ENCODE results near the gene SFXN5. TPM values are rescaled to one million over a fixed set of nuclear protein-coding genes. Genes with fewer than 3 reads are reported as not detected.
"Not testable (repeated sequence)": the region's sequence is repeated elsewhere in the genome, so short reads cannot be mapped to it uniquely, and the experiment has no call there.

Gene SFXN5
- total RNA-seq, 1 donor from 2014 or later: 8.1 TPM

DNA sequence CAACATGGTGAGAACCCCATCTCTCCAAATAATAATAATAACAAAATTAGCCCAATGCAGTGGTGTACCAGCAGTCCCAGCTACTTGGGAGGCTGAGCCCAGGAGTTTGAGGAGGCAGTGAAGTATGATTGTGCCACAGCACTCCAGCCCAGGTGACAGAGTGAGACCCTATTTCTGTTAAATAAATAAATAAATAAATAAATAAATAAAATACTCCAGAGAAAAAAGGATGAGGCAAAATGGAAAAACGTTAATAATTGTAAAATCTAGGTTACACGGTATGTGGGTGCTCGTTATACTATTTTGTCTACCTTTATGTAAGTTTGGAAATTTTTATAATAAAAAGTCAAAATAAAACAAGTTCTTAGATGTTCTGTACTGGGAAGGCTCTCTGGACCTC, 162.8 kb downstream of the SFXN5 start:
- DNase-seq (ENCODE audit: low read depth in 2 of 2): no peak

DNA sequence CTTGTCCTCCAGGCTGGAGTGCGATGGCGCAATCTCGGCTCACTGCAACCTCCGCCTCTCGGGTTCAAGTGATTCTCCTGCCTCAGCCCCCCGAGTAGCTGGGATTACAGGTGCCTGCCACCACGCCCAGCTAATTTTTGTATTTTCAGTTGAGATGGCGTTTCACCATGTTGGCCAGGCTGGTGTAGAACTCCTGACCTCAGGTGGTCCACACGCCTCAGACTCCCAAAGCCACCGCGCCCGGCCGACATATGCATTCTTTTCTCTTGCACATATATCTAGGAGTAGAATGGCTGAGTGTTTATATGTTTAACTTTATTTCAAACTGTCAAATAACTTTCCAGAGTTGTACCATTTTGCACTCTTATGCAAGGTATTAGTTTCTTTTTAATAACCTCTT, 164.1 kb downstream of the SFXN5 start:
- DNase-seq (ENCODE audit: low read depth in 2 of 2): not testable (repeated sequence)

DNA sequence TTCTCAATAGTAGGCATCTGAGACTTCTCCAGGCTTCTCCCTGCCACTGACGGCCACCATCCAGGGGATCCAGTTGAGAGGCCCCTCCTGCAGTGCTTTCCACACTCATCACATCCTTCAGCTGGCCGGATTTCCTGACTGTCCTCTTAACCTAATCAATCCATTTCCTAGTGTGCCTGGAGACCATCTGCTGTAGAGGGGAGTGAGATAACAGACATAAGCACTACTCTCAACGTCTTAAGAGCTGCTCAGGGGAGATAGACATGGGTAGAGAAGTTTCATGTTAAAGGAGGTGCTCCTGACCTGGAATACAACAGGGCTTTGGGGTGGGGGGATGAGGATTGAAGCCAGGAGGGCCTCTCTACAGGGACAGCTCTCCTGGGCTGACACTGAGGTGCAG, 170.1 kb downstream of the SFXN5 start:
- DNase-seq (ENCODE audit: low read depth in 2 of 2): no peak

- DNase-seq (ENCODE audit: low read depth in 2 of 2): no peak
These were observed 171.2 kb downstream of the SFXN5 start for GRCh38 chr2:72900191-72900825.

- DNase-seq (ENCODE audit: low read depth in 2 of 2): no peak
These were observed 173.0 kb downstream of the SFXN5 start for GRCh38 chr2:72898585-72898906.

DNA sequence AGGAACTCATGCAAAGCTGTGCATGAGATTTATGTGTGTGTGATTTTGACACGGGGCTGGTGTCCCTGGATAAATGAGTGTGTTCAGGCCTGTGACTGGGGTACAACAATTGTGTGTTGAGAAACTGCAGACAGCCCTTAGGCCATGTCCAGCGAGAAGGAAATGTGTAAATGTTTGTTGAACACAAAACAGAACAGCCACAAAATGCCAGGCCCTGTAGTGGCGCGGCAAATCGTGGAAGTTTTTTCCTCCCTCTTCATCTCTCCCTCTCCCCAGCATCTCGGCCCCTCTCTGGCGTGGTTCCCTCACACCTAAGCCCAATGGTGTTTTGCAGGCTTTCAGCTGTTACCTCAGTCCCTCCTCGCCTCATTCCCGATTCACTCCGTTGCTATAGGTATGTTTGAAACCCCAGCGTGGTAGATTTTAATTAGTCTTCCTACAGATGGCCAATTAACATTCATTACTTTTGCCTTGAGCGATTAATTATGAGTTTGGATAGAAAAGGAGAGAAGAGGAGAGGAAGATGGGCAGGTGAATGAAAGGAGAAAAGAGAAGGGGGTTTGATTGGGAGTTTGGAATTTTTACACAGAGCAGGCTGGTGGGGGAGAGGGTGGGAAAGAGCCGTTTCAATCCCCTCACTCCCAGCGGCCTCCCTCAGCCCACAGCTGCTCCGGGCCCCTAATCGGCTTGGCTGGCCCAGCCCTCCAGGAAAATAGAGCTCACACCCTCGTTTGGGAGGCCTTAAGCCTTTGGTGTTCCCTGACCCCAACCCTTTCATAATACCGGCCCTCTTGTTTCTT, 173.5 kb downstream of the SFXN5 start:
- DNase-seq (ENCODE audit: low read depth in 2 of 2): no peak

GRCh38 chr2:72896446-72896845, 175.1 kb downstream of the SFXN5 start:
- DNase-seq (ENCODE audit: low read depth in 2 of 2): no peak

- DNase-seq (ENCODE audit: low read depth in 2 of 2): peak; percentile 48 to 50
These were observed 175.7 kb downstream of the SFXN5 start for GRCh38 chr2:72895759-72896281.

DNA sequence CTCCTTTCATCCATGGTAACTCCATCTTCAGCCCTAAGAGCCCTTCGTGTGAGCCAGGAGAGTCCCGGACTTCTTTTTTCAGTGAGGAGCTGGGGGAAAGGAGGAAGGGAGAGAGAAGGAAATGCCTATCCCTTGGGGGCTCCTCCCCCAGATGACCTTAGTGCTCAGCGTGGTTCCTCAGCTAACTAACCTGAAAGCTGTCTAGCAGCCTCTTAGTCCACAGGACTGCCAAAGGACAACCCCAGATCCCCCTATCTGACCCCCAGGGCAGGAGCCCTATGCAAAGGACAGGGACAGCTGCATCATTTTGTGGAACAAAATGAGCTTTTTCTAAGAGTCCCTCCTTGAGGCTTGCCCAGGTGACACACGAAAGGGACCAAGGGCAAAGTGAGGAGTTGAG, 176.4 kb downstream of the SFXN5 start:
- DNase-seq (ENCODE audit: low read depth in 2 of 2): no peak

DNA sequence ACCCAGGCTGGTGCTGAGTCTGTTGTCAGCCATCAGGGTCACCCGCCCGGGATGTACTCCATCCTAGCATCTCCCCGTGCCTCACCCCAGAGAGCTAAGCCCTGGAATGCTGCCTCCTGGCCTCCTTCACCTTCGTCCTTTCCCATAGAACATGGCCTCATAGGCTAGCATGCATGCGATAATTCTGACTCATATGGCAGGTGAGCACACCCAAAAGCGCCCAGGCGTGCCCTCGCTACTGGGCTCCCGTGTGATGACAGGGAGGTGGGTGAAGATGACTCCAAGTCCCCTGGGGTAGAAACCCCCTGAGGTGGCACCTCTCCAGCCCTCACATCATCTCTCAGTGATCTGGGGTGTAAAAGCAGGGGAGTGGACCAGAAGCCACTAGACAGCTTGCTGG, 177.0 kb downstream of the SFXN5 start:
- no peak for DNase-seq (ENCODE audit: low read depth in 2 of 2)

DNA sequence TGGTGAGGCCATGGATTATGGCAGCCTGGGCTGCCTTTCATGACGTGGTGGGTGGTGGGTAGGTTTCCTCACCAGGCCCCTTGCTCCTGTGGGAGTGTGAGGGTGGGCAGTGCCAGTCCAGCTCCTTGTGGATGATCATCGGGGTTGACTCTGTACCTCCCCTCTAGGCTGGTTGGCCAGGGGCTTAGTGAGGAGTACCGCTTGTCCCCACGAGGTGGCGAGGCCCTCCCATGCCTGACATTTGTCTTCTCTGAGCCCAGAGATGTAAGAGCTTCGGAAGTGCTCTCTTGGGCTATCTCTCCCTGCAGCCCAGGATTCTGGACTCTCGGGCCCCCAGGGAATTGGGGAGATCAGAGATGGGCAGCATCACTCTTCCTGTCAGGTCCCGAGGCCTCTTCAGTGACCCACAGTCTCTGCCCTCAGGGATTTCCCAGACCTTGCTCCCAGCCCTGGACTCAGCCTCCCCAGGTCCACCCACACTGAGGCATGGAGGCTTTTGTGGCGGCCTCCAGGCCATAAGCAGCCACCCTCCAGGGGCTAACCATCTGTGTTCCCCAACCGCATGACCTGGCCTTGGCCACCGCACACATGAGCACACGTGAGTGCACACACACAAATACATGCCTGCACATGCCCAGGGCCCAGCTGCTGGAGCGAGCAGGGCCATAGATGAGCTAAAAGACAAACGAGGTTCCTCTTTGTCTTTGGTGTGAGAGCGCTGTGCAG, 177.8 kb downstream of the SFXN5 start:
- DNase-seq (ENCODE audit: low read depth in 2 of 2): peak; percentile 77 to 83

- peak; percentile 80 to 83 for DNase-seq (ENCODE audit: low read depth in 2 of 2)
These were observed 178.9 kb downstream of the SFXN5 start for GRCh38 chr2:72892506-72893173.

Other genes with a start within 250 kb of the SFXN5 start
- gene EXOC6B, start 245.7 kb downstream of the SFXN5 start, total RNA-seq: 13.1 and 16.1 TPM in 2 replicates
- 37.7 and 51.6 TPM in 2 replicates for gene SPR, start 184.3 kb downstream of the SFXN5 start, total RNA-seq
- gene EMX1, start 154.2 kb downstream of the SFXN5 start, total RNA-seq: not detected in 2 replicates
- 38.4 and 62.5 TPM in 2 replicates for gene RAB11FIP5, start 41.2 kb upstream of the SFXN5 start, total RNA-seq
- gene NOTO, start 130.9 kb upstream of the SFXN5 start, total RNA-seq: not detected in 2 replicates
- gene SMYD5, start 142.5 kb upstream of the SFXN5 start, total RNA-seq: 9.4 and 11.1 TPM in 2 replicates
- gene PRADC1, start 161.5 kb upstream of the SFXN5 start, total RNA-seq: 19.2 and 24.4 TPM in 2 replicates
- gene CCT7, start 162.6 kb upstream of the SFXN5 start, total RNA-seq: 318 and 353 TPM in 2 replicates
- under 0.01 and 0.22 TPM in 2 replicates for gene FBXO41, start 212.8 kb upstream of the SFXN5 start, total RNA-seq
- gene EGR4, start 221.8 kb upstream of the SFXN5 start, total RNA-seq: under 0.01 TPM in 1 of 2 replicates, not detected in the other